GM19240 (cell line): ENCODE data around the gene TBX21.
"Not testable (repeated sequence)": the region's sequence is repeated elsewhere in the genome, so short reads cannot be mapped to it uniquely, and the experiment has no call there.

Source experiments
- DNase-seq: peaks from one replicate; pipeline ENCODE4 v3.0.0; 2011; ENCODE audit warnings: low spot score; ENCODE audit not compliant: insufficient read length

The TBX21 gene

GRCh38 chr17:47729476-47729875 lies 3.6 kb upstream of the TBX21 start:
- no peak for DNase-seq

GRCh38 chr17:47730681-47731080 lies 2.4 kb upstream of the TBX21 start:
- DNase-seq = no peak

GRCh38 chr17:47731396-47731795 lies 1.6 kb upstream of the TBX21 start:
- no peak for DNase-seq

- no peak for DNase-seq
These were observed 513 bp upstream of the TBX21 start for GRCh38 chr17:47732399-47733046.

- DNase-seq = no peak
These were observed 806 bp downstream of the TBX21 start for GRCh38 chr17:47733674-47734410.

- no peak for DNase-seq
These were observed 2.1 kb downstream of the TBX21 start for GRCh38 chr17:47735139-47735464.

- peak; percentile 71 for DNase-seq
These were observed 2.5 kb downstream of the TBX21 start for GRCh38 chr17:47735536-47736011.

GRCh38 chr17:47736501-47737495 lies 3.8 kb downstream of the TBX21 start:
- DNase-seq = no peak

- DNase-seq = no peak
These were observed 5.1 kb downstream of the TBX21 start for GRCh38 chr17:47738178-47738577.

GRCh38 chr17:47739150-47739549 lies 6.1 kb downstream of the TBX21 start:
- no peak for DNase-seq

- not testable (repeated sequence) for DNase-seq
These were observed 6.9 kb downstream of the TBX21 start for GRCh38 chr17:47739945-47740344.

GRCh38 chr17:47741109-47741792 lies 8.2 kb downstream of the TBX21 start:
- DNase-seq = no peak

GRCh38 chr17:47741793-47742145 lies 8.7 kb downstream of the TBX21 start:
- no peak for DNase-seq

GRCh38 chr17:47742319-47743181 lies 9.5 kb downstream of the TBX21 start:
- DNase-seq = no peak

- no peak for DNase-seq
These were observed 11.4 kb downstream of the TBX21 start for GRCh38 chr17:47744168-47745036.

- DNase-seq = no peak
These were observed 12.0 kb downstream of the TBX21 start for GRCh38 chr17:47745037-47745380.

- DNase-seq = no peak
These were observed 18.4 kb downstream of the TBX21 start for GRCh38 chr17:47751471-47751870.

- no peak for DNase-seq
These were observed 24.4 kb downstream of the TBX21 start for GRCh38 chr17:47757386-47757785.

- DNase-seq = no peak
These were observed 27.5 kb downstream of the TBX21 start for GRCh38 chr17:47760409-47761140.
